RWPE2 (cell line): ENCODE results near the gene IL34.

Experiments used
- ATAC-seq: fragments of 200-7000 bp; cut with Tn5 transposase; 3 replicates; pipeline ENCODE4 v1.9.1; 2021; ENCODE audit warnings: low read depth
- DNase-seq: peaks from one replicate; pipeline ENCODE4 v3.0.0-alpha.2; 2020; ENCODE audit warnings: low spot score
- H3K27ac ChIP-seq: fragments of 450-650 bp; 2 replicates; pipeline ENCODE4 v1.5.1; 2017; ENCODE audit warnings: mild to moderate bottlenecking; ENCODE audit not compliant: poor library complexity, severe bottlenecking
- H3K27me3 ChIP-seq: fragments of 250-450 bp; sonication (Bioruptor Pico); 2 replicates; pipeline ENCODE4 v1.5.1; 2021; ENCODE audit warnings: mild to moderate bottlenecking, moderate library complexity; ENCODE audit not compliant: insufficient read depth, poor library complexity, severe bottlenecking
- H3K36me3 ChIP-seq: fragments of 250-450 bp; sonication (Bioruptor Pico); 2 replicates; pipeline ENCODE4 v1.5.1; 2020; ENCODE audit warnings: low read depth, mild to moderate bottlenecking, moderate library complexity
- H3K4me1 ChIP-seq: fragments of 250-450 bp; sonication (Bioruptor Pico); 2 replicates; pipeline ENCODE4 v1.5.1; 2021; ENCODE audit warnings: mild to moderate bottlenecking, moderate library complexity; ENCODE audit not compliant: insufficient read depth, poor library complexity, severe bottlenecking
- H3K4me3 ChIP-seq: fragments of 250-450 bp; sonication (Bioruptor Pico); 2 replicates; pipeline ENCODE4 v1.5.1; 2021; ENCODE audit warnings: mild to moderate bottlenecking, moderate library complexity; ENCODE audit not compliant: severe bottlenecking
- H3K9me3 ChIP-seq: fragments of 250-450 bp; sonication (Bioruptor Pico); 2 replicates; pipeline ENCODE4 v1.5.1; 2021; ENCODE audit warnings: mild to moderate bottlenecking, moderate library complexity; ENCODE audit not compliant: severe bottlenecking
- TF ChIP-seq, protein P1 (sequence below): fragments of 450-650 bp; IDR thresholded peaks from one replicate; pipeline ENCODE4 v1.5.1; 2017; ENCODE audit warnings: mild to moderate bottlenecking, moderate library complexity; ENCODE audit not compliant: poor library complexity, severe bottlenecking

The IL34 gene

GRCh38 chr16:70675851-70676513 lies 29.6 kb downstream of the IL34 start:
- no peaks in the 10 kb centered on the region for H3K27me3 ChIP-seq
- peaks cover 91% of the 10 kb centered on the region for H3K36me3 ChIP-seq
- no peak for ATAC-seq

DNA sequence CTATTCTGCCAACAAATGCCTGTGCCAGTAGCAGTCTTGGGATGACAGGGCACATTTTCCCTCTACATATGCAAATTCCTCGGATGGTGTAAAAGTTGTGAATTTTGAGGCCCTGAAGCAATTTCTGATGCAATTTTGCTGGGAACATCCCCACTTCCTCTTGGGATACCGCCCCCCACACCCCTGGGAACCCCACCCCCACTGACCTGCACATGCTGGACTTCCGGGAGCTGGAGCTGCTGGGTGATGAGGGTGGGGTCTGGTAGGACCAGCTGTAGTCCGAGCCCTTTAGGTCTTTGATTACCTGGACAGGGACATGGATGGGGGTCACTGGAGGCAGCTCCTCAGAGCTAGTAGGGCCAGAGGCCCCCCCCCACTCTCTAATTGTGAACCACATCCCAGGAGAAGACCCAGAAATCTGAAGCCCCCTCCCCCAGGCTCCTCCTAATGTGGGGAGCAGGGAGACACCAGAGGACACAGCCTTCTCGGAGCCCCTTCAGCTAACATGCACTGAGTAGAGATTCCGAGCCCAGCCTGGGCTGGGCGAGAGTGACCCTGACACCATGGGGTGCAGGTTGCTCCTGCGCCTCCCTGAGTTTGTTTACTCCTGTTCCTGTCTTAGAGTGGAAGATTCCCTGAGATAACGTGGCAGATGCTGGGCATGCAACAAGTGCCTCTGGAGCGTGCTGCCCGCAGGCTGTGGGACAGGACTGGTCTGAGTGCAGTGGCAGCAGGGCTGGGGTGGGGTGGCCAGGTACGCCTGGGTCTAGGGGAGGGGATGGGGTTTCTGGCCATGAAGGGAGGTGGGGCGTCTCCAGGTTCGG lies 30.5 kb downstream of the IL34 start:
- H3K27me3 ChIP-seq, result no peaks in the 10 kb centered on the region
- H3K36me3 ChIP-seq, result peaks cover 91% of the 10 kb centered on the region
- no peak overlapping the region for H3K4me3 ChIP-seq
- DNase-seq (no peak), ATAC-seq (no peak)
- no peaks in the 10 kb centered on the region for H3K9me3 ChIP-seq
- H3K27ac ChIP-seq, result no peak overlapping the region
- H3K4me1 ChIP-seq, result peaks cover 7% of the 10 kb centered on the region
- TF ChIP-seq, protein P1, sequence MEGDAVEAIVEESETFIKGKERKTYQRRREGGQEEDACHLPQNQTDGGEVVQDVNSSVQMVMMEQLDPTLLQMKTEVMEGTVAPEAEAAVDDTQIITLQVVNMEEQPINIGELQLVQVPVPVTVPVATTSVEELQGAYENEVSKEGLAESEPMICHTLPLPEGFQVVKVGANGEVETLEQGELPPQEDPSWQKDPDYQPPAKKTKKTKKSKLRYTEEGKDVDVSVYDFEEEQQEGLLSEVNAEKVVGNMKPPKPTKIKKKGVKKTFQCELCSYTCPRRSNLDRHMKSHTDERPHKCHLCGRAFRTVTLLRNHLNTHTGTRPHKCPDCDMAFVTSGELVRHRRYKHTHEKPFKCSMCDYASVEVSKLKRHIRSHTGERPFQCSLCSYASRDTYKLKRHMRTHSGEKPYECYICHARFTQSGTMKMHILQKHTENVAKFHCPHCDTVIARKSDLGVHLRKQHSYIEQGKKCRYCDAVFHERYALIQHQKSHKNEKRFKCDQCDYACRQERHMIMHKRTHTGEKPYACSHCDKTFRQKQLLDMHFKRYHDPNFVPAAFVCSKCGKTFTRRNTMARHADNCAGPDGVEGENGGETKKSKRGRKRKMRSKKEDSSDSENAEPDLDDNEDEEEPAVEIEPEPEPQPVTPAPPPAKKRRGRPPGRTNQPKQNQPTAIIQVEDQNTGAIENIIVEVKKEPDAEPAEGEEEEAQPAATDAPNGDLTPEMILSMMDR, result no peak

More at GRCh38 chr16:70675851-70676513, 29.6 kb downstream of the IL34 start:
- H3K4me3 ChIP-seq, result no peak overlapping the region
- no peaks in the 10 kb centered on the region for H3K9me3 ChIP-seq
- H3K4me1 ChIP-seq, result no peaks in the 10 kb centered on the region
- TF ChIP-seq, protein P1, result no peak
- DNase-seq, result no peak
- H3K27ac ChIP-seq, result no peak overlapping the region

DNA sequence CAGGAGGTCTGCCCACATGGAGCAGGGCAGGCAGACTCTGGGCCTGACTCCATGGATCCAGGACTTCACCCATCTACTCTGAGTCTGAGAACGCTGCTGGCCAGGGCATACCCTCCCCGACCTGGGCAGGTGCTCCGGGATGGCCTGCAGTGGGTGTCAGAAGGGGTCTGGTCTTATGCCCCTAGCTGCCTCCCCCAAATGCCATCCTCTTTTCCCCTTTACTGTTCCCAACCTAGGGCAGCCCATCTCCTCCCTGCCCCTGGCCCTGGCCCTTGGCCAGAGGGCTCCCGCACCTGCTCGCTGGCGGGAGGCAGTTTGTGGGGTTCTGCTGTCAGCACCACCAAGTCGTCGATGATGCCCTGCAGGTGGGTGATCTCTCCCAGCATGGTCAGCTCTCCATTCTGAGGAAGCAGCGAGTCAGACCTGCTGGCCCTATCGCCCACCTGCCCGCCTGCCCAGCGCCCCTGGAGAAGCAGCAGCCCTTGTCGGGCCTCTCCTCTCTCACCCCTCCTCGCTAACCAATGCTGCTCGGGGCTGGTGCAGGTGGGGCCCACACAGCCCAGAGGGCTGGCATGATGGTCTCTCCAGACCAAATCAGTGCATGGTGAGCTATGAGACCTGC lies 31.3 kb downstream of the IL34 start:
- peaks cover 91% of the 10 kb centered on the region for H3K36me3 ChIP-seq
- H3K4me3 ChIP-seq, result no peak overlapping the region
- ATAC-seq (no peak), DNase-seq (no peak)
- H3K9me3 ChIP-seq, result no peaks in the 10 kb centered on the region
- no peaks in the 10 kb centered on the region for H3K27me3 ChIP-seq
- H3K27ac ChIP-seq, result no peak overlapping the region
- TF ChIP-seq, protein P1, result no peak
- peaks cover 15% of the 10 kb centered on the region for H3K4me1 ChIP-seq

DNA sequence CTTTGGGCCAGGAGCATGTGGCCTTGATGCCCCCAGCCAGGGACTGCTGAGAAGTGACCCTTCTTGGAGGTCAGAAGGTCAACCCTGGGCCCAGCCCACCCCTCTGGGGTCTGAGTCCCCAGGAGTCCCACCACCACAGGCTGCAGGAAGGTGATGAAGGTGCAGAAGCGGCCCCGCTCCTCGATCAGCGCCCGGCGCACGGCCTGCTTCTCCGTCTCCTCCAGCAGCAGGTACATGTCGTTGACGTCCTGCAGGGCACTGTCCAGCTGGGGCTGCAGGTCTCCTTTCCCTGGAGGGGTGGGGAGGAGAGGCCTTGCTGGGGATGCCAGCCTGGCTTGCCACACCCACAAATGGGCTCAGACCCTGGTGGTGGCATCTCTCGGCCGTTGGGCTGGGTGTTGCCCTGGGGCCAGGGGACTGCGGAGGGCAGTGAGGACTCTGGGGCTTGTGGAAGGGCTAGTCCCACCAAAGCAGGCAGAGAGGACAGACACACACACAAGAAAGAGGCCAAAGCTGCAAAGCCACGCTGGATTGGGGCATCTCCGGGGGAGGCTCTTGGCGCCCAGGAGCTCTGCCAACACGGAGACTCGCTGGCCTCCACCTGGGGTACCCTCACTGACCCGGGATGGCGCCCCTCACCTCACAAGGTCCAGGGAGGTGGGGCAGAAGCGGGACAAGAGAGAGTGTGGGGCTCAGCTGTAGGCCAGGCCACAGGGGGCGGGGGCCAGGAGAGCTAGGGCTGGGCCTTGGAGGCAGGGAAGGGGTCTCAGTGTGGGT lies 31.9 kb downstream of the IL34 start:
- TF ChIP-seq, protein P1, result no peak
- Histone ChIP-seq H3K4me1 (peaks cover 22% of the 10 kb centered on the region), H3K36me3 (peaks cover 91% of the 10 kb centered on the region), H3K4me3 (no peak overlapping the region), H3K27ac (no peak overlapping the region), H3K9me3 (no peaks in the 10 kb centered on the region), H3K27me3 (no peaks in the 10 kb centered on the region)
- ATAC-seq (no peak), DNase-seq (no peak)
